IPS DF 4.7 (cell line): ENCODE results near the gene MZF1.
"Not testable (repeated sequence)": the region's sequence is repeated elsewhere in the genome, so short reads cannot be mapped to it uniquely, and the experiment has no call there.

Experiments
- DNase-seq: peaks from one replicate; pipeline ENCODE4 v3.0.0-alpha.2; 2013; ENCODE audit warnings: low spot score; ENCODE audit errors: extremely low read depth

MZF1 gene

GRCh38 chr19:58543826-58544590 is 29.1 kb downstream of the MZF1 start, which contains the start of gene TRIM28:
Gene TRIM28, plus strand, starts transcription at chr19:58544064. Its CDS starts 694 bp downstream, at chr19:58544758.
- DNase-seq, result no peak

- not testable (repeated sequence) for DNase-seq
Measured at GRCh38 chr19:58542641-58543372, 30.3 kb downstream of the MZF1 start.

- not testable (repeated sequence) for DNase-seq
Measured at GRCh38 chr19:58539169-58539559, 34.0 kb downstream of the MZF1 start.

GRCh38 chr19:58538257-58539168 is 34.6 kb downstream of the MZF1 start:
- DNase-seq, result no peak

- no peak for DNase-seq
Measured at GRCh38 chr19:58536852-58537798, 36.0 kb downstream of the MZF1 start.

- DNase-seq, result no peak
Measured at GRCh38 chr19:58535857-58536256, 37.3 kb downstream of the MZF1 start.

GRCh38 chr19:58531034-58531840 is 41.9 kb downstream of the MZF1 start:
- DNase-seq, result no peak

- DNase-seq, result no peak
Measured at GRCh38 chr19:58529405-58529804, 43.7 kb downstream of the MZF1 start.

GRCh38 chr19:58522709-58523108 is 50.4 kb downstream of the MZF1 start:
- DNase-seq, result no peak

GRCh38 chr19:58521651-58522050 is 51.5 kb downstream of the MZF1 start:
- no peak for DNase-seq

- no peak for DNase-seq
Measured at GRCh38 chr19:58520257-58520599, 52.9 kb downstream of the MZF1 start.

GRCh38 chr19:58519355-58520256 is 53.5 kb downstream of the MZF1 start, which contains the start of gene ZBTB45:
Gene ZBTB45, minus strand, starts transcription at chr19:58519810. Its CDS starts 2,137 bp downstream, at chr19:58517673.
- peak; percentile 80 for DNase-seq

GRCh38 chr19:58519087-58519354 is 54.1 kb downstream of the MZF1 start:
- DNase-seq, result no peak

- DNase-seq, result no peak
Measured at GRCh38 chr19:58518256-58519086, 54.7 kb downstream of the MZF1 start.

- DNase-seq, result no peak
Measured at GRCh38 chr19:58516964-58517833, 55.9 kb downstream of the MZF1 start.

- DNase-seq, result no peak
Measured at GRCh38 chr19:58516246-58516836, 56.8 kb downstream of the MZF1 start.

- no peak for DNase-seq
Measured at GRCh38 chr19:58515259-58515658, 57.9 kb downstream of the MZF1 start.
